Stimulated activated naive CD8-positive, alpha-beta T cell treated with anti-CD3 and anti-CD28 coated beads, Interleukin-15, Interleukin-2, amounts not matched to agents 100 U/mL and 50 U/mL, for 24 hours (primary cell): ENCODE results near the gene TNS3.

Experiments used
- ATAC-seq: fragments of 150-1000 bp; cut with Tn5 transposase; one replicate; pipeline ENCODE4 v1.10.0; 2021
- DNase-seq: peaks from one replicate; pipeline ENCODE4 v3.0.0; 2021

Gene TNS3

DNA sequence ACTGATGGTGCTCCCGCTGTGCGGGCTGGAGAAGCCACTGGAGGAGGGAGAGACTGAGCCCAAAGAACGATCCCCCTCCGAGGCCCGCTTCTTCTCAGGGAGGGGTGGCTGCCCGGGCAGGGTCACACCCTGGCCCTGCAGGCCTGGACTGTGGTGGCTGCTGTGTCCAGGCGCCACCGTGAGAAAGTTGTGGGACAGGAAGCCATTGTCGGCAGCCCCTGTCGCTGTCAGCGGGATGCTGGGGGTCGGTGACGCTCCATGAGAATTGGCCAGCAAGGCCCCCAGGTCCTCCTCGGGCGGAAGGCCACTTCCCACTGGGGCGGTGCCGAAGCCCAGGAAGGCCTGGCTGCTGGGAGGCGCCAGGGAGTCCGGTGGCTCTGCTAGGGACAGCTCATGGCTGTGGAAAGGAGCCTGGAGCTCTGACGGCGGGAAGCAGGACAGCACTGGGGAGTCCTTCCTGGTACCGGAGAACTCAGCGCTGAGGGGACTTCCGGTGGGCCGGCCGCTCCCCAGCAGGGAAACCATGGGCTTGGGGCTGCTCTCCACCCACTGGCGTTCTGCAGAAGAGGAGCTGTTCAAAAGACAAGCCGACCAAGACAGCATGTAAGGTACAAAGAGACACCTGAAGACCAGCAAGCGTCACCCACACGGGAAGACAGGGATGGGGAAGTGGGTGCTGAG is 278.8 kb downstream of the TNS3 start:
- ATAC-seq (no peak), DNase-seq (no peak)

DNA sequence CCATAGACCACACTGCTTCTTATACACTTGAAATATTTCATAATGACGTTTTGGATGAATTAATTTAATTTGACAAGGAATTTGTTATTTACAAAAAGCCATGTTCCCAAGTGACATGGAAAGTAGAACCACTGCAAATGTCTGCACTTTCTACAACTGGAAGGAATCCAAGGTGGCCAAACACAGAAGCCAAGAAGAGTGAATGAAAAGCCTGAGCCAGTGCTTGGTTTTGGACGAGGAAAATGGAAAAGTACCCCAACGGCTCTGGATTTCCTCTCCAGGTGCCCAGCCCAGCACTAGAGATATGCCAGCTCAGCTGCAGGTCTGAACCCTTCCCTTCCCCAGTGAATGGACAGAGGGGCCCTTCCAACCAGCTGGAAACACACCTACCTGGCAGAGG is 279.4 kb downstream of the TNS3 start:
- no peak for DNase-seq
- no peak for ATAC-seq

GRCh38 chr7:47301657-47302295 is 280.1 kb downstream of the TNS3 start:
- ATAC-seq (no peak), DNase-seq (no peak)

GRCh38 chr7:47301105-47301477 is 280.8 kb downstream of the TNS3 start:
- DNase-seq, result no peak
- no peak for ATAC-seq

- DNase-seq (no peak), ATAC-seq (no peak)
These were observed 281.3 kb downstream of the TNS3 start for GRCh38 chr7:47300472-47301104.

DNA sequence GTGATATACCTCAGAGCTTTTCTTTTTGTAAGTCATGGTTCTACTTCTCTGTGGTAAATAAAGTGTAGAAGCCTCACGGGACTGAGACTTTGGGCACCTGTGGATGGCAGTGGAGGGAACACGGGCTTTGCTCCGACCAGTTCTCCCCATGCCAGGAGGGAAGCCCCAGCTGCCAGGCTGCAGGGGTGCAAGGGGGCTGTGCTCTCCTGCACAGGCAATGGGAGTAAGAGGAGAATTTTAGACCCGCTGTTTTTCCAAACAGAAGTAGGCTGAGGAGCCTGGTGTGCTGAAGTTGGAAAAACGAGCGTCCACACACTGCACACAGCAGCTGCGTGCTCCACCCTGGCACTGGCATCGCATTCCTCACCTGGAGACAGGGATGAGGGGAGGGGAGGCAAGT is 282.4 kb downstream of the TNS3 start:
- no peak for ATAC-seq
- no peak for DNase-seq

DNA sequence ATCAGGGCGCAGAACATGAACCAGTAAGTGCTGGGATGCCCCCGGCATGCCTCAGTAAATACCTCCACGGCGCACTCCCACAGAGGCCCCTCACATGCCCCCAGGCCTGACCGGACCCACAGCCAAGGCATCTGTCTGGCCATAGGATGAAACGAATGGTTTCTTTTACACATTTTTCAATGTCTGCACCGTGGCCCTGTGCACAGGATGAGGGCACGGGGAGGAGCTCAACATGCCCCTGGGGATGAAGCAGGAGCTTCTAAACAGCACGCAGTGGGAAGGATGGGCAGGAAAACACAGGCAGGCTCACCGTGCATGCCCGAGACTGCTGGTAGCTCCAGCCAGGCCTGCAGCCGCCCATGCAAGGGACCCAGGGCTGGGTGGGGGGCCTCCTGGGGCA is 283.3 kb downstream of the TNS3 start:
- DNase-seq (no peak), ATAC-seq (no peak)

GRCh38 chr7:47297120-47297519 is 284.8 kb downstream of the TNS3 start:
- no peak for ATAC-seq

DNA sequence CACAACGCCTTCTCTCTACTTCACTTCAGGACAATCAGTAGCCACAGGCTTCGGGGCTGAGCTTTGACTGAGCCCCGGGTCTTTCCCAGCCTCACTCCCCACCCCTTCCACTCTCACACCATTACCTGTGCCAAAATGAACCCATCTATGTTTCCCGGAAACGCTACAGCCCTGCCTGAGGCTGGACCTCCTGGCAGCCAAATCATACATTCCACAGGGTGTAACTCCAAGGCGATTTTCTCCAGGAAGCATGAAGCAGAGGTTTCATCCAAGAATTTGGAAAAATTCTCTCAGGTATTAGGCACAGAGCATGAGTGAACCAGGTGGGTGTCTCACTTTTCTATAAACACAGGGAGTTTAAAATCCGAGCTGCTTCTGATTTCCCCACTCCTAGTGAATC is 286.3 kb downstream of the TNS3 start:
- ATAC-seq (no peak), DNase-seq (no peak)

More at GRCh38 chr7:47297120-47297519, 284.8 kb downstream of the TNS3 start:
- DNase-seq, result no peak

DNA sequence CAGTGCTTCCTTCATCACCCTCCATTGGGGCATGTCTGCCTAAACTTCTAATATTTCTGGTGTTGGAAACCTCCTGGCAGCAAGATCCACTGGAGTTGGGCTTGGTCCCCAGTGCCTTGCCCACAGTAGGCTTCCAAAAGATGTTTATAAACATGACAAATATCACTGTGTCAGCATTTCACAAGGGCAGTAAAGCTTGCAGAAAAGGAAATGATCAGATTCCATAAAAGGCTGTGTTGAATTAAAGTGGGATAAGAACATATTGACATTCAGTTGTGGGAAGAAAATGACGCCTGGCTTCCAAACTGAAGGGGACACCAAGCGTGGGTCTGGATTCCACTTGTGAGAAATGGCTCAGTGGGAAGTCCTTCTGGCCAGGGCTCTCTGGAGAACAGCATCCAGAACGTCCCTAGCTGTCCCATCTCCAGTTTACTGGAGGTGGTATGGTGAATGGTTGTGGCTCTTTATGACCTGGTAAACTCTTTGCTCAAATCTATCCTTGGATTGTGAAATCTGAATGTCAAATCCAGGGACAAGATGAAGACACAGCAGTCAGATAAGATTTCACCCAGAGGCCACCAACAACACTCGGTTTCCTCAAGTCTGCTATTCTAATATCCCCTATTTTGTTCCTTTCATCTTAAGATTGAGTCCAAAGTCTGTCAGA is 287.2 kb downstream of the TNS3 start:
- DNase-seq (no peak), ATAC-seq (no peak)

DNA sequence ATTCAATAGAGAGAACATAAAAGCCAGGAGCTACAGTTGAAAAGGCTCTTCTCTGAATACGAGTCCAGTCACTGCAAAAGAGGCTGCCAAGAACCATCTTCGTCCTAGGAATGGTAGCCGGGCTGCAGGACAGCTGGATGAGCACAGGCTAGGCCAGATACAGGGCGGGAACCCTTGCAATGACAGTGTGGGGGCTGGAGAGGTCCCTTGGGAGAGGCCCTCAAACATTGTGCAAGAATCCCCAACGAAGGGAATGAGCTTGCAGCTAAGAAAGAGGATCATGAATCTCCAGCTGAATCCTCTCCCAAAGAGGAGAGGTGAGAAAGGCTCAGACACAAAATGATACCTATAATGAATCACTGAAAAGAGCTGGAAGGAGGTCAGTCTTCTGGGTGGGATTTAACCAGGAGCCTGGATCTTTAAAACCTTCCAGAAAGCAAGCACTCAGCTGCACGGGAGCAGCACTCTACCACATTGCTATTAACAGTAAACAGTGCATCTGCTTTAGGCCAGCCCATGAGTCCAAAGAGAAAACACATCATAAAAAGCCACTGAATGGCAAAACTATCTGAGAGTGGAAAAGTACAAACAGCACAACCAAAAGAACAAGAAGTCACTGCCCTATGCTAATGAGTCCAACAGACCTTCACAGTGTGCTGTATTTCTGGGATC is 287.9 kb downstream of the TNS3 start:
- no peak for DNase-seq
- no peak for ATAC-seq

DNA sequence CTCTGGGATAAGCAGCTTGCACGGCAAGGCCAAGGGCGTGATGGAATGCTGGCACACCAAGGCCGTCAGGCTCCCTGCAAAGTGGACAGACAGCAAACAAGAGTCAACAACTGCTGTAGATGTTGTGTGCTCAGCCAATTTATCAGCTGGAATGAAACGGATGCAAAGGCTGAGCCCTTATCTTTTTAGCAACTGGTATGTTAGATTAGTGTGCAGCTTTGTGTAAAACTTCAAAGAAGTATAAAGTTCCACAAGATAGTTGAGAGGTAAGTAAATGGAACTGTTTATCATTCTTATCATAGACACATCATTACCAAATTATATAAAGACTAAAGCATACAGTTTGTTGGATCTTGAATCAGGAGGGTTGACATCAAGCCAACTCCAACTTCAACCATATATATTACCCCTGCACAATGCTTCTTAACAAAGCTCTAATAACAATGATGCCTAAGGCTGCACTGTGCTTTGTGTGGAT is 289.0 kb downstream of the TNS3 start:
- no peak for DNase-seq
- ATAC-seq, result no peak

DNA sequence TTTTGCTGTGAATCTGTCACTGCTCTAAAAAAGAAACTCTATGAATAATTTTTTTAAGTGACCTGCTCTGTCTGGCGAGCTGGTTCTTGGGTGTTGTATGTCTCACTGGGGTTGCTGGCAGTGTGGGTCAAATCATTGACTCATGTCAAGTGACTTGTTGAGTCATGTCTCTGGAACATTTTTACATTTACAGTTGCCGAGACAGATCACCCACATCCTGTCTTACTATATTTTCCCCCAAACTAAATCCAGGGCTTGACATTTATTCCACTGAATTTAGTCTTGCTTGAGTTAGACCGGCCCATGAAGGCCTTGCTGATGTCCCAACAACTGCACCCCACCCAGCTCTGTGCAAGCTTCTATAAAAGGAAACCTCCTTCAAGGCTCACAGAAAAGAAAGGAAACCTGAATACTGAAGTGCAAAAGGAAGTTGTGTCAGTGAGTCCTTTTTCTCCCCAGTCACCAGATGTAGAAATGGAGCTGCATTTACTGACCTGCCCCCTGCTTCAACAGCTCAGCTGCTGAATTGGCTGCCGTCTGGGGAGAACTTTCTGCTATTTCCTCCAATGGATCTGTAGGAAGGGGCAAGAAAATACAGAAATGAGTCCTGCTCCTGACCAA is 290.3 kb downstream of the TNS3 start:
- DNase-seq (peak; percentile 37), ATAC-seq (peak; percentile 87)

DNA sequence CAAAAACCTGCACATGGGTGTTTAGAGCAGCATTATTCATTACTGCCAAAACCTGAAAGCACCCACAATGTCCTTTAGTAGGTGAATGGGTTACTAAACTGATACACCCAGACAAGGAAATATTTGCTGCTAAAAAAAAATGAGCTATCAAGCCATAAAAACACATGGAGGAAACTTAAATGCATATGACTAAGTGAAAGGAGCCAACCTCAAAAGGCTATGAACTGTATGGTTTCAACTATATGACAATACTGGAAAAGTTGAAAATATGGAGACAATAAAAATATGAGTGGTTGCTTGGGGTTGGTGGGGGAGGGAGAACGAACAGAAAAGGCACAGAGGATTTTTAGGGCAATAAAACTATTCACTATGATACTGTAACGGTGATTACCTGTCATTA is 291.0 kb downstream of the TNS3 start:
- DNase-seq, result no peak
- ATAC-seq, result peak; percentile 53

DNA sequence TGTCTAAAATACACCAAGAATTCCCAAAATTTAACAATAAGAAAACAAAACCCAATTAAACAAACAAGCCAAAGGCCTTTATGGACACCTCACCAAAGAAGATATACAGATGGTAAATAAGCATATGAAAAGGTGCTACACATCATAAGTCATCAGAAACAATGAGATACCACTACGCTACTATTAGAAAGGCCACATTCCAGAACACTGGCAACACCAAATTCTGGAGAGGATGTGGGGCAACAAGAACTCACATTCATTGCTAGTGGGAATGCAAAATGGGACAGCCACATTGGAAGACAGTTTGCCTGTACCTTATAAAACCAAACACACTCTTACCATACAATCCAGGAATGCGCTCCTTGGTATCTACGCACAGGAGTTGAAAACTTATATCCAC is 291.4 kb downstream of the TNS3 start:
- DNase-seq (no peak), ATAC-seq (no peak)

GRCh38 chr7:47288060-47288459 is 293.9 kb downstream of the TNS3 start:
- DNase-seq, result no peak
- ATAC-seq, result no peak

- ATAC-seq, result no peak
- no peak for DNase-seq
These were observed 295.9 kb downstream of the TNS3 start for GRCh38 chr7:47285860-47286491.

DNA sequence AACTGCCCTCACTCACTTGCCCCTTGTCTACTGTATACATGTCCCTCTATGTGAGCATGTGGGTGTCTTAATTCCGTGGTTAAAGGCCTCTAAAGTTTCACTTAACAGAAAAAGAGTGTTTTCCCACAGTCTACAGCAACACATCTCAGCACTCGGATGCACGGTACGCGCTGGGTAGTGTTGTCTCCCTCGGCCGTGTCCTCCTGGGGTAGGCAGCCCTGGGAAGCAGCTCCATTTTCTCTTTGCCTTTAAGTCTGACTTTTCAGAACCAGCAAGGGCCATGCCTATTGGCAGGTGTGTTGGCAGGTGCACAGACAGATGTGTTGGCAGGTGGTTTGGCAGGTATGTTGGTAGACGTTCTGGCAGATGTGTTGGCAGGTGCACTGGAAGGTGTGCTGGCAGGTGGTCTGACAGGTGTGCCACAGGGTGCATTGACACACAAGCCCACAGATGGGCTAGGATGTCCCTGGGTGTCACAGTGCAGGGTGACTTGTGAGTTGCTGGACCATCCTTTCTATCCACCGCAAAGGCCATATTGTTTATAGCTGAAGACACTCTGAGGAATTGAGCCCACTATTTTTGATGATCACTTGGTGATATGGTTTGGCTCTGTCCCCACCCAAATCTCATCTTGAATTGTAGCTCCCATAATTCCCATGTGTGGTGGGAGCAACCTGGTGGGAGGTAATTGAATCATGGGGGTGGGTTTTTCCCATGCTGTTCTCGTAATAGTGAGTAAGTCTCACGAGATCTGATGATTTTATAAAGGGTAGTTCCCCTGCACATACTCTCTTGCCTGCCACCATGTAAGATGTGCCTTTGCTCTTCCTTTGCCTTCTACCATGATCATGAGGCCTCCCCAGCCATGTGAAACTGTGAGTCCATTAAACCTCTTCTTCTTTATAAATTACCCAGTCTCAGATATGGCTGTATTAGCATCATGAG is 296.9 kb downstream of the TNS3 start:
- DNase-seq (no peak), ATAC-seq (no peak)

GRCh38 chr7:47283497-47284131 is 298.3 kb downstream of the TNS3 start:
- ATAC-seq (no peak), DNase-seq (no peak)
